ENCODE measurements around the gene FEZF2. TPM values are rescaled to one million over a fixed set of nuclear protein-coding genes. Genes with fewer than 3 reads are reported as not detected.

Gene FEZF2
- total RNA-seq, result not detected in 2 replicates

DNA sequence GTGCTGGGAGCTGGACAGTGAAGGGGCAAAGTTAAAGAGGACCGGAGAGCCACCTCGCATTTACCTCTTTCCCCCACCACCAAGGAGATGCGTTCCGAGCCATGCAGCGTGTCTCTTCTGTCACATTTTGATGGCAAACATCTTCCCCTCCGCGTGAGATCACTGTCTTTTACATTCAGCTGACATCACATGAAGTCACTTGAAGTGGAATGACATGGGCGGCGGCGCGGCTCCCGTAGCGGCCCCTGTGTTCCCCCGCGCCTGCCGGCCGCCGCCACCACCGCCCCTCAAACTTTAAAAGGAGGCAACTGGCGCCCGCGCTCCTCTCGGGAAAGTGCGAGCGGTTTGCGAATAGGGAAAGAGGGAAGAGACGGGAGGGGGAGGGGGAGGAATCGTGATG, at the start of gene FEZF2:
Gene FEZF2, minus strand, starts transcription at position 336 of the 400 bp plus-strand sequence. CDS start 682 bp downstream, outside the sequence.

All from myometrial cell (primary cell).